LNCaP clone FGC (cell line): ENCODE data around the gene MAGI3.

ENCODE experiments used
- DNase-seq: peaks from one replicate; pipeline ENCODE4 v3.0.0-alpha.2; 2011; ENCODE audit warnings: low read depth
- H3K4me3 ChIP-seq: 2 replicates; pipeline ENCODE4 v1.5.1; 2011; ENCODE audit warnings: mild to moderate bottlenecking, low read depth, low read length, control low read depth
- TF ChIP-seq, protein P1 (sequence below): IDR thresholded peaks from 2 replicates; pipeline ENCODE4 v1.5.1; 2012; ENCODE audit warnings: mild to moderate bottlenecking; ENCODE audit not compliant: control insufficient read depth, insufficient read depth; ENCODE audit errors: extremely low read depth

Gene MAGI3

DNA sequence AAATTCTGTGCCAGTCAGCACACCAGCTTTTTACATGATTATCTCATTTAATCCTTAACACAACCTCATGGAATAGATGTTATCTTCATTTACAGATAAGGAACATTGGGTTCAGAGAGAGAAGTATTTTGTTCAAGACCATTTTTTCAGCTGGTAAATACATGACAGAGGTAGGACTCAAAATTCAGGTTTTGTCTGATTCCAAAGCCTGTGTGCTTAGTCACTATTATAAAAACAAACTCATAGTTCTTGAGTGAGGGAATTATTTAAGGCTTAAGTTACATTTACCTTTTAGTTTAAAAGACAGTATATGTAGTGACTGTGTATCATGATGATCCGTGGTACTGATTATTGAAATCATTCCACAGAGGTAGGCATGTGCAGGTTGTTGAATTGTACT is 125.2 kb downstream of the MAGI3 start:
- peak; percentile 19 for DNase-seq
- TF ChIP-seq, protein P1, sequence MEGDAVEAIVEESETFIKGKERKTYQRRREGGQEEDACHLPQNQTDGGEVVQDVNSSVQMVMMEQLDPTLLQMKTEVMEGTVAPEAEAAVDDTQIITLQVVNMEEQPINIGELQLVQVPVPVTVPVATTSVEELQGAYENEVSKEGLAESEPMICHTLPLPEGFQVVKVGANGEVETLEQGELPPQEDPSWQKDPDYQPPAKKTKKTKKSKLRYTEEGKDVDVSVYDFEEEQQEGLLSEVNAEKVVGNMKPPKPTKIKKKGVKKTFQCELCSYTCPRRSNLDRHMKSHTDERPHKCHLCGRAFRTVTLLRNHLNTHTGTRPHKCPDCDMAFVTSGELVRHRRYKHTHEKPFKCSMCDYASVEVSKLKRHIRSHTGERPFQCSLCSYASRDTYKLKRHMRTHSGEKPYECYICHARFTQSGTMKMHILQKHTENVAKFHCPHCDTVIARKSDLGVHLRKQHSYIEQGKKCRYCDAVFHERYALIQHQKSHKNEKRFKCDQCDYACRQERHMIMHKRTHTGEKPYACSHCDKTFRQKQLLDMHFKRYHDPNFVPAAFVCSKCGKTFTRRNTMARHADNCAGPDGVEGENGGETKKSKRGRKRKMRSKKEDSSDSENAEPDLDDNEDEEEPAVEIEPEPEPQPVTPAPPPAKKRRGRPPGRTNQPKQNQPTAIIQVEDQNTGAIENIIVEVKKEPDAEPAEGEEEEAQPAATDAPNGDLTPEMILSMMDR = no peak
- no peak overlapping the region for H3K4me3 ChIP-seq

DNA sequence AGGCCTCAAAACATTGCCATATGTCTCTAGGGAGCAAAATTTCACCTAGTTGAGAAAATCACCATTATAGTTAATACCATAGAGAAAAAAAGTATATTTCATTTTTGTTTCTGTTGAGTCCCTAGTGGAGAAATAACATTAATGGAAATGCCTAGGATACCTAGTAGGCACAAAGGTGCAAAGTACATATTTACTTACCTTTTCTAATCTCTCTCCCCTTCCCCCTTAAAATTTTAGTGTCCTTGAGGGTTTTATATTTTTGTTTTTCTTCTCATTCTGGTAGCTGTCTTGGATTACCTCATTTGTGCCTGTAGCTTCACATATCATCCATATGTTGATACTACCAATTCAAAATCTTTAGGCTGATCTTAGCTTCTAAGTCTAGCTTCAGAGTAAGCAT is 127.0 kb downstream of the MAGI3 start:
- no peak for DNase-seq
- TF ChIP-seq, protein P1 = no peak
- H3K4me3 ChIP-seq = no peak overlapping the region

DNA sequence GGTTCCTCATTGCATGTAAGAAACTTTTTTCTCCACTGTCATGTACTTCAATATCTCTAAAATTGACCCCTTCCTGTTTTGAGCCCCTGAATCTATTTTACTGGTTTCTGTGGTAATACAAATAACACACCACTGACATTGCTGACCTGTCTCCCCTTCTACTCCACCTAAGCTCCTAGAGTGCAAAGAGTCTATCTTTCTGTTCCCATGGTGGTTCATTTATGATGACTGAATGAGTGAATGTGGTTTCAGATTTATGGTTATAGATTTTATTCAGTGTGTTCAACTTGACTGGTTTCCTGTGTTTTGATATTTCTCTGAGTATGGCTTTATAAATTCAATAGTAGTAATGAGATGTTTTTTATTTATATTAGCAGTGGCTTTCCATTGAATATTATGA is 127.7 kb downstream of the MAGI3 start:
- TF ChIP-seq, protein P1 = no peak
- no peak overlapping the region for H3K4me3 ChIP-seq
- no peak for DNase-seq

DNA sequence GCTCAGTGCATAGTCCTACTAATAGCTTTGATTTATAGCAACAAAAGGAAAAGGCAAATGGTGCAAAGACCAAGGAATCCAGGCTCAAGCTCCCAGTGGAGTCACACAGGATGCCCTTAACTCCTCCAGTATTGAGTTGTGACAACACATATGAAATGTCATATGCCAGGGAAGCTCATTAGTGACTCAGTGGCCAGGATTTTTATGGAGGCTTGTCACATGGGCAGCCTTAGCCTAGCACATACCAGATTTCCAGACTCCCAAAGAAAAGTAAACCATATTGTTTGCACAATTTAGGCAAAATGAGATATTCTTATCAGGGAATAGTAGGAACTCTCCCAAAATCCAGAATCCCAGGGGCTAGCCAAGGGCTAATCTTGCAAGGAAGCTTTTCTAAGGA is 129.2 kb downstream of the MAGI3 start:
- DNase-seq = no peak
- no peak overlapping the region for H3K4me3 ChIP-seq
- TF ChIP-seq, protein P1 = no peak

DNA sequence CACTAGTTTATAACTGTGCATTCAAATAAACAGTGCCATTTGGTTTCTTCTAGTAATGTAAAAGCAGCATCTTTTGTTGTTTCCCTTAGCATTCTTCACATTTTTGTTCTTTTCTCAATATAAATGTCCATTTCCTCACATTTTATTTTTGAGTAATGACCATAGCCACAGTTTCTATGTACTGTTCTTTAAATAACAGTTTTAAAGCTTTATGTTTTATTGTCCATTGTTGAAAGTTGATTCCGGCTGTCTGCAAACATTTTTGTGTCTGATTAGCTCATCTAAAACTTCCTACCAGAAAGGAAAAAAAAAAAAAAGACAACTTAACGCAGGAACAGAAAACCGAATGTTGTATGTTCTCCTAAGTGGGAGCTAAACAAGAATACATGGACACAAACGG is 139.7 kb downstream of the MAGI3 start:
- H3K4me3 ChIP-seq = no peak overlapping the region
- DNase-seq = no peak
- TF ChIP-seq, protein P1 = no peak

DNA sequence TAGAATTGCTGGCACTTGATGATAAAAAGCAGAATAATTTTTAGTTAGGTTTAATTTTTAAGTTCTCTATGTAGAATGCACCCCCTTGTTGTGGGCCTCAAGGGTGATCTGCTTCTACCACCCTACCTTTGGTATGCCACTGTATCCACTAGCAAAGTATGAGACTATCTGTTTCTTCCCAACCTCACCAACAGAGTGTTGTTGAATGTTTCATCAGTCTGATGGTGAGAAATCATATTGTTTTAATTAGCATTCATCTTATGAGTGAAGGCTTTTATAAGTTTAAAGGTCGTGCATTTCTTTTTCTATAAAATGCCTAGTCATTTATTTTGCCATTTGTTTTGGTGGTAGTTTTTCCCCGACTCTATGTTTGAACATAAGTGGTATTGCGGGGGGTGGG is 141.0 kb downstream of the MAGI3 start:
- TF ChIP-seq, protein P1 = no peak
- no peak for DNase-seq
- H3K4me3 ChIP-seq = no peak overlapping the region

DNA sequence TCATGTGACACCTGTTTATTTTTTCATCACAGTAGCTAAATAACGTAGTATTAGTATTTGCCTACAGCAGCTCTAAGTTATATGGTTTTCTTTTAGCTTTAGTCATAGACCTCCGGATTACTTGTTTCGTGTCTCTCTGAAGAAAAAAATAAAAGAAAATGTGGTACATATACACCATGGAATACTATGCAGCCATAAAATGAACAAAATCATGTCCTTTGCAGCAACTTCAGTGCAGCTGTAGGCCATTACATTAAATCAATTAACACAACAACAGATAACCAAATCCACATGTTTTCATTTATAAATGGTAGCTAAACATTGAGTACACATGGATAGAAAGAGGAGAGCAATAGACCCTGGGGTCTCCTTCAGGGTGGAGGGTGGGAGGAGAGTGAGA is 142.7 kb downstream of the MAGI3 start:
- DNase-seq = no peak
- no peak overlapping the region for H3K4me3 ChIP-seq
- TF ChIP-seq, protein P1 = no peak
